Heart left ventricle (tissue), 13 donors: ENCODE data around the gene SRI.

Experiments
- POLR2A ChIP-seq, 2 donors: fragments of 450-650 bp; IDR thresholded peaks; one replicate each; pipeline ENCODE4 v1.6.1; 2017; ENCODE audit warnings: antibody characterized with exemption in 2 of 2, mild to moderate bottlenecking in 2 of 2, moderate library complexity in 2 of 2
- TF ChIP-seq, protein P1 (sequence below), 12 donors: fragments of 200-600 bp; sonication (generic) in 4 of 12; IDR thresholded peaks; one replicate each; pipeline versions ENCODE4 v1.5.0 to v1.8.0; 2018 to 2022; ENCODE audit warnings: antibody characterized with exemption in 12 of 12, mild to moderate bottlenecking in 5 of 12
- donor health status: ischemic (EF 13 %, LVEDD 7.1; RV severe dilation, severe dysfunction).
- donor health status: DM: no; HTN: yes; CAD: no.
- donor health status: DM: no; HTN: no; CAD: no.
- donor health status: ischemic (EF 25% LVEDD 6.9; RV normal size, moderate dysfunction).
- donor health status: ischemic (EF 25% LVEDD 5.7; RV mildly dilated, moderate dysfunction).
- donor health status: ischemic (EF 35%, LVEDD 5.7; RV mildly dilated, moderate dysfunction).
- donor health status: nonischemic (EF 11% LVEDD 7.7; RV severe dilation, severe dysfunction).
- donor health status: DM: yes; HTN: yes; CAD: no.
- donor health status: PGD.
- donor health status: ischemic (EF 29% LVEDD 5.4; RV normal size, mild dysfunction).
- donor health status: nonischemic (EF 23%, LVEDD 6.1; RV moderate dilation, normal function).

- TF ChIP-seq, protein P1, sequence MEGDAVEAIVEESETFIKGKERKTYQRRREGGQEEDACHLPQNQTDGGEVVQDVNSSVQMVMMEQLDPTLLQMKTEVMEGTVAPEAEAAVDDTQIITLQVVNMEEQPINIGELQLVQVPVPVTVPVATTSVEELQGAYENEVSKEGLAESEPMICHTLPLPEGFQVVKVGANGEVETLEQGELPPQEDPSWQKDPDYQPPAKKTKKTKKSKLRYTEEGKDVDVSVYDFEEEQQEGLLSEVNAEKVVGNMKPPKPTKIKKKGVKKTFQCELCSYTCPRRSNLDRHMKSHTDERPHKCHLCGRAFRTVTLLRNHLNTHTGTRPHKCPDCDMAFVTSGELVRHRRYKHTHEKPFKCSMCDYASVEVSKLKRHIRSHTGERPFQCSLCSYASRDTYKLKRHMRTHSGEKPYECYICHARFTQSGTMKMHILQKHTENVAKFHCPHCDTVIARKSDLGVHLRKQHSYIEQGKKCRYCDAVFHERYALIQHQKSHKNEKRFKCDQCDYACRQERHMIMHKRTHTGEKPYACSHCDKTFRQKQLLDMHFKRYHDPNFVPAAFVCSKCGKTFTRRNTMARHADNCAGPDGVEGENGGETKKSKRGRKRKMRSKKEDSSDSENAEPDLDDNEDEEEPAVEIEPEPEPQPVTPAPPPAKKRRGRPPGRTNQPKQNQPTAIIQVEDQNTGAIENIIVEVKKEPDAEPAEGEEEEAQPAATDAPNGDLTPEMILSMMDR (IDR thresholded peaks at IDR 0.05) = no peak
- no peak for TF ChIP-seq POLR2A (IDR thresholded peaks at IDR 0.05)
Observed at GRCh38 chr7:88203401-88203800, 16.4 kb downstream of the SRI start.
